ENCODE results near the gene RAB2B.
"Not testable (repeated sequence)": the region's sequence is repeated elsewhere in the genome, so short reads cannot be mapped to it uniquely, and the experiment has no call there.

RAB2B gene

DNA sequence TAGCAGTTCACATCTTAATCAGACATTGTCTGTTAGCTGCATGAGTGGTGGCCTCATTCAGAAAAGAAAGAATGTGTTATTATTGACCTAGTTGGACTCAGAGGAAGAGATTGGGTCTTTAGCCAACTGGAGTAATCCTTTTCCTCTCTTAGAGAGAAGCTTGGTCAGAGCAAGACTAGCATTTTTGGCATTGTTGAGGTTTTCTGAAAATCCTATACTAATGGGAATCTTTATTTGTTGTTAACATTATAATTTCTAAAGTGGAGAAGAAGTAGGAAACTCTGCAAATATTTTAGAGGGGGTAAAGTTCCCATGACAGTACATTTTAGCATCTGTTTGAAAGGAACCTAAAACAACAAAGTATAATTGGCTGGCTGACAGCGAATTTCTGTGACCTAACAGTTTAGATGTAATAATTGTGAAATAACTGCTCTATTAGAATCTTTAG lies 9.9 kb upstream of the RAB2B start:
- DNase-seq = no peak

DNA sequence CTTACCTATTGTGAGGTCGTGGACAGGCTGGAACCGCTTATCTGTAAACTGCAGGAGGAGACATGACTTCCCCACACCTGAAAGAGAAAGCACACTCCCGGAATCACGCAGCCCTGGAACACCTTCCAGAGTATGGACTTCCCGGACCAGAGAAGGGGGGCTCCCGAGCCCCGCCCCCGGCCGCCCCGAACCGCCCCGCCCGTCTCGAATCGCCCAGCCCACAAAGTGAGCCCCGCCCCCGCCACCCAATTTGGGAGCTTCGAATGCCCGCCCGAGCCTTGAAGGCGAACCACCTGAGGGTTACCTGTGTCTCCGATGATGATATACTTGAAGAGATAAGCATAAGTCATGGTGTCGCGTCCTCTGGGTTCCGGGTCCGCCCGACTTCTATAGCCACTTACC lies 235 bp downstream of the RAB2B start:
- peak; percentile 40 for DNase-seq

DNA sequence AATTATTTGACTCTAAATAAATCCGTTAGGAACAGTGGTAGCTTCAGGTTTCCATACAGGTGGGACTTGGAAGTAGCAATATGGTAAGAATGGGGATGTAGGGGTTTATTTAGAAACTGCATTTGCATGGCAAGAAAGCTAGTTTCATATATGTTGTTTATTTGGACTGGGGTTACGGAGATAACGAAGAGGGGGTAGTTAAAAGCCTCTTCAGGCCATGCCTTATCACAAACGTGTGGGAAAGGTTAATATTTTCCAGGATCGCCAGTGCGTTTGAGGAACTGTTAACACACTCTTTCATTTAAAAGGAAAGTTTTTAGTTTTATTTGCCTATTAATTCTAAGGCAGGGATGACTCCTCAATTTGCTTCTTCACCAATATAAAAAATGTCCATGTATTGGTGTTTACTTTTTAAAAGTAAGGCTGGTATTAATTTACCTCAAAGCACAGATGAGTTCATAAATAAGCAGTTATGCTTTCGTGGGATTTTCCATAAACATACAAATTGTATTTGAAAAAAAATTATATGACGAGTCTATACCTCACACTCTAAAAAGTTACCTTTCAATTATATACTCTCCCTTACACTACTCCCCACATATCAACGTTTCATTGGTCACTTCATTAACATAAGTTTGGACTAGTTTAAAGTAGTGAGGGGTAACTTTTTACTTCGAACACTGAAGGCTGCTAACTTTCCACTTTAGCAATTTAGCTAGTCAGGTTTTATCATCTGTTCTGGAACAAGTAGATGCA lies 814 bp downstream of the RAB2B start:
- no peak for DNase-seq

DNA sequence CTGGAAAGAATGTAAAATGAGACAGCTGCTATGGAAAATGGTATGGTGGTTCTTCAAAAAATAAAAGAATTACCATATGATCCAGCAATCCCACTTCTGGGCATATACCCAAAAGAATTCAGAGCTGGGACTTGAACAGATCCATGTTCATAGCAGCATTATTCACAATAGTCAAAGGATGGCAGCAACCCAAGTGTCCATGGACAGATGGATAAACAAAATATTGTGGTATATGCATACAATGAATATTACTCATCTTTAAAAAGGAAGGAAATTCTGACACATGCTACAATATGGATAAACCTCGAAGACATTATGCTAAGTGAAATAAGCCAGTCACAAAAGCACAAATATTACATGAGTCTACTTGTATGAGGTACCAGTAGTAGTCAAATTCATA lies 9.1 kb downstream of the RAB2B start:
- DNase-seq = no peak

DNA sequence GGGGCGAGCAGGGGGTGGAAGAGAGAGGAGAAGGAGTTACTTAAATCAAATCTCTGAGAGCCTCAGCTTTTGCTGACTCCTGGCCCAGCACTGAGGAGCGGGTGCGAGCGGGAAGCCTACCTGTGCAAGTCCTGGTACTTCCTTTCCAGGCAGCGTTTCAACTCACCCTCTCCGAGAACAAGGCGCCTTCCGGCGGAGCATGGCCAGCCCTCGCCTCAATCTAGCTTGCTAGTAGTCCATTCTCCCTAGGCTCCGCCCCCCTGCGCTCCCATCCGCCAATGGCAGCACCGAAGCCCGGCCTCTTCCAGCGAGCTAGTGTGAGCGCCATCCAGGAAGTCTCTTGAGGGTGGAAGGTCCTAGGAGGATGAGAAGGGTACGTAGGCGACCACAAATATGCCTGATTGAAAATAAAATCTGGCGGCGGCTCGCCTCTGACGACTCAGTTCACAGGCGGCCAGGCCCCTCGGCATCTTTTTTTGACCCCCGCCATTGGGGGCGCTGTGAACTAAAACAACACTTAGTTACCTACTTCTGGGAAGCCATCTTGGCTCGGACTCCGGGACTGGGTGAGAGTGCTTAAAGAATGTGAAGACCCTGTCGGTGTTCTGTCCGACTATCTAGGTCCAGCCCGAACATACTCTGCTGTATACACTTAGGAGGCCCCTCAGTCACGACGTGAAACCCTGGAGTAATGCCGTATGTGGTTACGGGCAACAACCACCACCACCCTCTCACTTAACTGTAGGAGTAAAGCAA lies 20.7 kb downstream of the RAB2B start, which contains the start of gene CHD8:
CHD8 (minus strand) TSS at position 212 of the 756 bp plus-strand sequence. CDS start 24,480 bp downstream, outside the sequence.
- DNase-seq = peak; percentile 100

DNA sequence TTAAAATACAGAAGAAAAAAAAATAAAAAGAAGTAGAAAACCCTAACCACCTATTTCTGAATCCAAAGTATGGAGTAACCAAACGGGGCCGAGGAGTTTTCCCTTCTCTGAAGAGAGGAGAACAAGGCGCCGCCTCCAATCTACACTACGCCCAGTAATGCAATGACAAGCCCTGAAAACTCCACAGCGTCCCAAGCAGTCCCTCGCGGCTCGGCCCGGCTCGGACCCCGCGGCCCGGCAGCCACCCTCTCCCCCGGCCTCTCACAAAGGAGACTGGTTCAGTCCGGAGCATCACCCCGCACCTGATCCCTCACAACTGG lies 21.2 kb downstream of the RAB2B start:
- no peak for DNase-seq

DNA sequence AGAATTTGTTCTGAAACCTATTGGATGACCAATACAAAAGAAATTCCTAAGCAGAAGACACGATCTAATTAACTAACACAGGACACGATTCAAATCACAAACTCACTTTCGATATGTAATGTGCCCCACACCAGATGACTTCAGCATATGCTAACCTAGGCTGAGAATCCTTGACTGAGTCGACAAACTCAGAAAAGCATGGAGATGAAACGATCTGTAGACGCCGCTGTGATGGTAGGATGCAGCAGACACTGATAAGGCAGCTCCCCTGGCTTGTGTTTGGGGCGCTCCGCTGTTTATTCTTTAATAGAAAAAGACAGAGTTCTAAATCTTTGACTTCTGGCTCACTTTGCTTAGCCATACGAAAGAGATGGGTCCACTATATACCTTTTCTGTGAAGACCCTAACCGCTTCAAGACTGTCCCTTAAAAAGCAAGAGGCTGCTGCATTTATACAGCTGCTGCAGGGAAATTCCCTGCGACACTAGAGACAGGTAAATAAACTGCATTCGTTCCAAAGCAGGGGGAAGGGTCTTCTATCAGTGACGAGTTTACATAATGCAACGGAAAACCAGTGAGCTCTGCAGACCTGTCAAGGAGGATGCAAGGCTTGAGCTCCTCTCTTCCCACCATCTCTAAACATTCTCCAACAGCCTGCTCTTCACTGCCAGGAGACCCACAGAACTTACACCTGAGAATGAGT lies 21.8 kb downstream of the RAB2B start:
- DNase-seq = no peak

DNA sequence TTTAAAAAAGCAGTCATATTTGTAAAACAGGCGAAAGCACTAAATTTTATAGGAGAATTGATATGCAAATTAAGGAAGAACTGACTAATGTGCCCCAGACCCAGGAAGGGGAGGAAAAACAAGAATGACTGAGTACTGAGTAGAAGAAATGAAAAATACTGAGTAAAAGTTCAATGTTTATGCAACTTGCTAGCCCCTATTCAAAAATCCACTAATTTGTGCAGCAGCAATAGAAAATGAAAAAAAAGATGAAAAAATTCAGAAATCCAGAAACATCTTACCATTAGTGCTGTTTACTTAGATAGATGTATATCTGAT lies 26.9 kb downstream of the RAB2B start:
- DNase-seq = no peak

DNA sequence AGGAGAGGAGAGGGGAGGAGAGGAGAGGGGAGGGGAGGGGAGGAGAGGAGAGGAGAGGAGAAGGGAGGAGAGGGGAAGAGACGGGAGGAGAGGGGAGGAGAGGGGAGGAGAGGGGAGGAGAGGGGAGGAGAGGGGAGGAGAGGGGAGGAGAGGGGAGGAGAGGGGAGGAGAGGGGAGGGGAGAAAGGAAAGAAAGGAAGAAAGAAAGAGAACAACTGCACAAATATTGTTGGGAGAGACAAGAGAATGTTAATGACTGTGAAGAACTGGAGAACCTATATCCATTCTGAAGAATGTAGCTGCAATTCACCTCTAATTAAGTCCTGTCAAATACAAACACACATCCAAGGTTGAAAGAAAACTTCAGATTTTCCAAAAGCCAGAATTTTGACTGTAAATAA lies 34.1 kb downstream of the RAB2B start:
- not testable (repeated sequence) for DNase-seq

DNA sequence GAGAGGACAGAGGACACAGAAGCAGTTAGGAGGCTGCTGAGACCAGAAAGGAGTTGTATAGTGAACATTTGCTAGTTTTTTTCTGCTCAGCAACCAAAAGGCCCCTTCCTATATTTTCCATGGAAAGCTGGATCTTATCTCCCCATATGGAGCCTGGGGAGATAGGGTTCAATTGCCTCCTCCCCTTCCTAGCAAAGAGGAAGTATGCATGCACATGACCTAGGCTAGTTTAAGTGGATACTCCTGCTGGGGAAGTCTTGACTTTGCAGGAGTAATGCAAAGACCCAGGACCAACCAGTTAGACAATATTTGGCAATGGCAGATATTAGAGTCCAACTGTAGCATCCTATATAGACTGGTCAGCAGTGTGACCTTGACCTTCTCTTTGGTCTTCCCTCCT lies 35.9 kb downstream of the RAB2B start:
- DNase-seq = no peak

DNA sequence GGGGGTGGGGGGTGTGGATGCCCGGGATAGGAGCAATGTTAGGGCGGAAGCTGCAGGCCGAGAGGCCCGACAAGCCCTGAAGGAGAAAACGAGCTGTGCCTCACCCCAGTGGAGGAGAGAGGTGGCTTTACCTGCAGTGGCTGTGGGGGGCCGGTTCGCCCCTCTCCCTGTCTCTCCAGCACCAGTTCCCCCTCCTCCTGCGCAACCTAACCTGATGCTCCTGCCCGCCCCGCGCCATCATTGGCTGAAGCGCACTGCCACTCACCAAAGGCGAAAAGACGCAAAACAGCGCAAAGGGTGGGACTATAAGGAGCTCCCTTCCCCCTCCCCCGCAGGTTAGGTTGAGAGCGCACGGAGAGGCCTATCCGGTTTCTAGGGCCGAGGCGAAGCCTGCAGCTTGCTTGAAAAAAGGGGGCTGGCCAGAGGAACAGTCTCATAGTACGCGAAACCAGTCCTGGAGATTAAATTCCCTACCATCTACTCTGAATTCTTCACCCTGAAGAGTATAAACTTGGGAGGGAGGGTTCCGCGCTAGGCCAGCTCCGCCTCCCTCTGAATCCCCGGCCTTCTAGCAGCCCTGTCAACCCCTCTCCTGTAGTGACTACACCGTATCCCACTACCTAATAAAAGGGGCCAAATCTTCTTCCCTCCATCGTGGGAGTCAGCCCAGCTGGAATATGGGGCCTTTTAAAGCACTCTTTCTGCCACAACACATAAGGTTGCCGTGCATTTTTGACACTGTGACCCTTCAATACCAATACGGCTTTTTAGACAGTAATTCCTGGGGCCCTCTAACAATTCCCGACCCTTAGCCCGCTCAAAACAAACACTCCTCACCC lies 39.5 kb downstream of the RAB2B start:
- peak; percentile 95 for DNase-seq

DNA sequence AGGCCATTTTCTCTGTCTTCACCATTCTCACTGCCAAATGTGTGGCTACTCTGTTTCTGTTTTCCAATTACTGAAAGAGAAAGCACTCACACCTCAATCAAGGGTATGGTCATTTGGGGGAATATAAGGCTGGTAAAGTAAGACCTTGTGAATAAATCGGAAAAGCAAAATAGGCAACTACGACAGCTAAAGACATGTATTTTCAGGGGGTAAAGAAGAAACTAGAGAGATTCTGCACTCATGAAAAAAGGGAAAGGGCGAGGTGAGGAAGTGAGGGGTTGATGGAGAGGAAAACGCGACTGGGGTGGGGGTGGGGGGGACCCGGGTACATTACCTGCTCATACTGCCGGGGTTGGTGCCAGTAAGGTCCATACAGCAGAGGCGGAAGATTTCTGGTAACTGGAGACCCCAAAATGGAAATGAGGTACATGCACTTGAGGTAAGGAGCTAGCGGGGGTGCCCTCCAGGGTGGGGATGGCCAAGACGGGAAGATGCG lies 40.1 kb downstream of the RAB2B start:
- DNase-seq = no peak

DNA sequence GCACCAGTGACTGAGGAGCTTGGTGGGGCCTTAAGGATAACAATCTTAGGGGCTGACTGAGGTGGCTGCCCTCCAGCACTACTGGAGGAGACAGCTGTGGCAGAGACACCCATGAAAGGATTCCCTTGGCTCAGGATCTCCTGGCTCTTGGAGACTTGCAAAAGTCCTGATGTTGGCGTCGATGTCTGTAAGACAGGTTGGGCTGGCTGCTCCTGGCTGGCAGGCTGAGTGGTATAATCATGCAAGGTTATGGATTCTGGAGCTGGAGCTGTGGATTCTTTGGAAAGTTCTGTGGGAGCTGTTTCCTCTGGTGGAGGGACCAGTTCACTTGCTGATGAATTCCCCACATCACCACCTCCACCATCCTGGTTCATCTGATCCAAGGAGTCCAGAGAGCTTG lies 45.6 kb downstream of the RAB2B start:
- no peak for DNase-seq

DNA sequence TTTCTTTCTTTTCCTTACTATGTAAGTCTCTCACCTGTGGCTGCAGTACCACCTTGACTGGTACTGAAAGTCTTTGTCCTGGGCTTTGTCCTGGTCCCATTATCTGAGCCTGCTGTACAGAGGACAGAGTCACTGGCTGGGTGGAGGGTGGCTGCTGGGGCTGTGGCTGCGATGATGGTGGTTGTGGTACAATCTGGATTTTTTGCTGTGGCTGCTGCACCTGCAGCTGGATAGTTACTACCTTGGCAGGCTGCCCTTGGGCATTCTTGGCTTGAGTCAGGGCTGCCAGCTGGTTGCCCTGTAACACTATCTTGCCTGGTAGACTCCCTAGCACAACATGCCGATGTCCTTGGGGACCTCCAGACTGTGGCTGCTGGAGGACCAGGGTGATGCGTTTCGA lies 47.8 kb downstream of the RAB2B start:
- DNase-seq = no peak

DNA sequence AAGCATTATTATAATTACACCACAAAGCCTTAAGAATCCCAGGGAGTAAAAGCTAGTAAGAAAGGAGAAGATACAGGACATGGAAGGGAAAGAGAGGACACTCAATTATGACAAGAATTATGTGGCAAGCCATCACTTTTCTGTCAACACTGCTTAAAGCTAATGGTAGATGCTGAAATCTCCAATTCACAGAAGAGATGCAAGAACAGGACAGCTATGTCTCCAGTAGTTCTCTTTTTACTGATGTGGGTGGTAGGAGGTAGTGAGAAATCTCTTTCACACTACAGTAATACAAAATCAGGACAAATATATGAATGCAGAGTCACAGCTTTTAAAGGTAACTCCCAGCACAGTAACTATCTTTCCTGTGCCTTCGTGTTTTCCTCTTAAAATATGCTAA lies 50.1 kb downstream of the RAB2B start:
- DNase-seq = no peak

DNA sequence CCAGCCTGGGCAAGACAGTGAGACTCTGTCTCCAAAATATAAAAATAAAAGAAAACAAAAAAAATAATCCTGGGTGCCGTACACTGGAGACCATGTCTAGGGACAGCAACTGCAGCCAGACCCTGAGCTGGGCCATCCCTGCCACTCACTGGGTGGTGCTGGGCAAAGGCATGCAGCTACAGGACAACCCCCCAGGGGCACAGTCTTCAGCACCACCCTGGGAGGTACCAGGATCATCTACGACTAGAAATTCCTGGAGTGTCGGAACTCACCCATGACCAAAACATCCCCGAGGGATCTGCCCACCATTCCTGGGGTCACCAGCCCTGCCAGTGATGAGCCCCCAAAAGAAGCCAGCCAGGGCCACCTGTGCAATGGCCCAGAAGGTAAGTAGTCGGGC lies 57.2 kb downstream of the RAB2B start:
- DNase-seq = no peak

DNA sequence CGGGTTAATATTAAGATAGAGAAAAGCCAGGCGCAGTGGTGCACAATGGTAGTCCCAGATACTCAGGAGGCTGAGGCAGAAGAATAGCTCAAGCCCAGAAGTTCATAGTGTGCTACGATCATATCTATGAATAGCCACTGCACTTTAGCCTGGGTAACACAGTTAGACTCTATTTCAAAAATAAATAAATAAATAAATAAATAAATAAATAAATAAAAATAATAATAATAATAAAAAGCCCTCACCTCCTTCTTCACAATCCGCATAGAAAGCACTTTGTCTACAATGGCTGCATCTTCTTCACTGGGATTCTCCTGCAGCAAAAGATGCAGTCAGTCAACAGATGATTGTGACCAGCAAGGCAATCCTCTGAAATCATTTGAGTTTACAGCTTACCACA lies 61.4 kb downstream of the RAB2B start:
- DNase-seq = no peak

DNA sequence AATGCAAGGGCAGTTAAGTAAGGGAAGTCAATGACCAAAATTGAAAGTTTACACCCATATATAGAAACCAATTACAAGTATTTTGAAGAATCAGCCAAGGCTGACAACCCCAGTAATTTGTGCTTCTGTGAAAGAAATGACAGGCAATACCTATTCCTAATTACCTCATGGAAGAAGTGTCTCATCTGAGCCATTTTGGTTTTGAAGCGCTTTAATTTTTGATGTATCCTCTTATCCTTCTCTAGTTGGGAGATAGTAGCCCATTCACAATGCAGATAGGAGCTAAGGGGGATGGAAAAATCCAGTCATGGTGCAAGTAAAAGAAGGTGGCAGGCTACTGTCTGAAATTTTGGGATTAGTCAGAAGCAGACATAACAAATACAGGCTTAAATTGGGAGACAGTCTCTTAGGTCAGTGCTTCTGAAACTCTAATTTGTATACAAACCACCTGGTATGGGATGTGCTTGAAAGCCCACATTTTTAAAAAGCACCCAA lies 62.6 kb downstream of the RAB2B start:
- DNase-seq = no peak

Data from NCI-H524 treated with DMSO at 0.1 percent for 48 hours (cell line).